ENCODE results near the gene ATG4D.

ATG4D gene

DNA sequence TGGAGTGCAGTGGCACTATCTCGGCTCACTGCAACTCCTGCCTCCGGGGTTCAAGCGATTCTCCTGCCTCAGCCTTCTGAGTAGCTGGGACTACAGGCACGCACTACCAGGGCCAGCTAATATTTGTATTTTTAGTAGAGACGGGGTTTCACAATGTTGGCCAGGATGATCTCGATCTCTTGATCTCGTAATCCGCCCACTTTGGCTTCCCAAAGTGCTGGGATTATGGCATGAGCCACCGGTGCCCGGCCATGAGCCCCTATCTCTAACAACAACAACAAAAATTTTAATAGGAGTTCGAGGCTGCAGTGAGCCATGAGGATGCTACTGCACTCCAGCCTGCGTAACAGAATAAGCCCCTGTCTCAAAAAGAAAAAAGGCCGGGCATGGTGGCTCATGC is 38.4 kb downstream of the ATG4D start:
- no peak for DNase-seq

DNA sequence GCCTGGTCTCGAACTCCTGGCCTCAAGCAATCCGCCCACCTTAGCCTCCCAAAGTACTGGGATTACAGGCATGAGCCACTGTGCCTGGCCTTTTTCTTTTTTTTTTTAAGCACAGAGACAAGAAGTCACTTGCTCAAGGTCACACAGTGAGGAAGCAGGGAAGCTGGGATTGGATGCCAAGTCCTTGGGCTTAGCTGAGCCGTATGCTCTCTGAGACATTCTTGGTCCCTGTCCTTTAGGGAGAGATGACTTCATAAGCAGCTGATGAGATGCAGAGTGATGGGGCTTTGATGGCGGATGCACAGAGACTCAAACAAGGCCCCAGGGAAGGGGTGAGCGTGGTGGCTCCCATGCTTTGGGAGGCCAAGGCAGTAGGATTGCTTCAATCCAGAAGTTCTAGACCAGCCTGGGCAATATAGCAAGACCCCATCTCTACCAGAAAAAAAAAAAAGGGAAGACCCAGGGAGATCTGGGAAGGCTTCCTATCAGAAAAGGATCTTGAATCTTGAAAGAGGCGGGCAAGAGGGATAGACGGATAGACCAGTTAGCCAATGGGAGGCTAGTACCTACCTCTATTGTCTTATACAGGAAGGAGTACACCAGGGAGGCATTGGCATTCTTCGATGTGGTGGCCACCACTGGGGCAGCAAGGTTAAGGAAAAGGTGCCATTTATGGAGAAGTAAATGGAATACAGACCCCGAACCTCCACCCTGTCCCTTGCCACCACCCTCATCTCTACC is 39.5 kb downstream of the ATG4D start:
- DNase-seq, result no peak

GRCh38 chr19:10586396-10586795 is 42.7 kb downstream of the ATG4D start:
- no peak for DNase-seq

DNA sequence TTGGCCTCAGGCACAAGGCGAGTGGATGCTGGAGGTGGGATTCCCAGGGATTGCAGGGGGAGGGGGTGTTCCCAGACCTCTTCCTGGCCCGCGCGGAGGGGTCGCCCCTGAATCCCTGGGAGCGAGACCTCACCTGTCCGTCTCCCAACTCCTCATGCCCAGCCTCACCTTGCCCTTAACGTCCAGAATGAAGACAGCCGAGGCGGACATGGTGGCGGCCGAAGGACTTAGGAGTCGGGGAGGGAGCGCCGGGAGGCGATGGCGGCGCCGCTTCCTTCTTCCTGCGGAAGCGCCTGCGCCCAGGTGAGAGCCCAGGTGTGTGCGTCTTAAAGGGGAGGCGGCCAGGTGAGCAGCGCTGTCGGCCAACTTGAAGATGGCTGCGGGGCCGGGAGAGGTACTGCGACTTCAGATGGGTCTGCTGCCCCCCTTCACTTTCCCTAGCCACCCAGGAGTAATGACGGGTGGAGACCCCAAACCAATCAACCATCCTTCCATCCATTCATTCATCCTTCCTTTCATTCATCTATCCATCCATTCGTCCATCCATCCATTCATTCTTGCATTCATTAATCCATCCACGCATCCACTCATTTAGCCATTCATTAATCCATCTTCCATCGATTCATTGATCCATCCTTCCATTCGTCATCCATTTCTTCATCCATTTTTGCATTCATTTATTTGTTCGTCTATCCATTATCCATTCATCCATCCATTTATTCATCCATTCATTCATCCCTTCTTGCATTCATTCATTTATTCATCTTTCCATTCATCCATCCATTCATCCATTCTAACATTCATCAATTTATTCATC is 43.5 kb downstream of the ATG4D start, which contains the start of gene AP1M2:
TSS of gene AP1M2 (minus strand) at position 291 of the 817 bp plus-strand sequence. CDS start at position 210, 81 bp downstream.
- DNase-seq, result no peak

- DNase-seq, result no peak
These were observed 44.1 kb downstream of the ATG4D start for GRCh38 chr19:10587839-10588150.

- no peak for DNase-seq
These were observed 49.4 kb downstream of the ATG4D start for GRCh38 chr19:10593148-10593547.

GRCh38 chr19:10593820-10594637 is 50.3 kb downstream of the ATG4D start:
- DNase-seq, result no peak

GRCh38 chr19:10600149-10600548 is 56.4 kb downstream of the ATG4D start:
- DNase-seq, result no peak

GRCh38 chr19:10601999-10602329 is 58.3 kb downstream of the ATG4D start:
- DNase-seq, result no peak

DNA sequence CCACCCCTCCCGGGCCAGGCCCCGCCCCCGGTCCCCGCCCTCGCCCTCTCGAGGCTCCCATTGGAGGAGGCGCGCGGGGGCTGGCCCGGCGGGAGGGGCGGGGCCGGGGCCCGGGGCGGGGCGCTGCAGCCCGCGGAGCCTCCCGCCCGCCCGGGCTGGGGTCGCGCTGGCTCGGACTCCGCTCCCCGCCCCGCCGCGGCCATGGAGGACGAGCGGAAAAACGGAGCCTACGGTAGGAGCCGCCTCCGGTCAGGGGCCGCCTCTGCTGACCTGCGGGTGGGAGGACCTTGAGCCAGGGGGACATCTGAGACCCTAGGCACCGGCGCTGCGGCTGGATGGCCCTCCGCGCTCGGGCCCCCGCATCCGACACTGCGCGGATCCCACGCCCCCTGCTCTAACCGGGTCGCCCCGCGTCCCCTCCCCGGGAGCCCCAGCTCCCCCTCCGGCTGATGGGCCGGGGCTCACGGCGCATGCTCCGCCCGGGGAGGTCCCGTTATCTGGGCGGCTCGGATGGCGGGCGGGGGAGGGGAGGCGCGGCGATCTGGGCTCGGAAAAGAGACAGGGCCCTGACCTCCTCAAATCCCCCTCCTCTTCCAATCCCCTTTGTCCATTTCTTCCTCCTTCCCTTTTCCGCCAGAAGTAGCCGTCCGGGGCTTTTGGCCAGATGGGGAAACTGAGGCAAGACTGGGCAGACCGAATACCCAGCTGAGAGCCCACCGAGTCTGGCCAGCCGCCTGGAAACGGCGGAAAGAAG is 58.8 kb downstream of the ATG4D start:
- DNase-seq, result peak; percentile 96

Measured in CD4-positive, alpha-beta T cell treated with Interleukin-17A for 4 hours (primary cell).